K562 (cell line): Measurements from ENCODE around the gene FHIT. TPM values are rescaled to one million over a fixed set of nuclear protein-coding genes. Genes with fewer than 3 reads are reported as not detected.

ENCODE experiments used
- ATAC-seq: fragments of 200-7000 bp; cut with Tn5 transposase; 3 replicates; pipeline ENCODE4 v1.9.1; 2020; ENCODE audit warnings: moderate library complexity
- BruUV-seq: library from RNA; stranded (reverse); fragments of 400-500 nt; replicated peaks from 2 replicates; lab custom pipeline; 2021; lab: Mats Ljungman, UMichigan
- CTCF ChIA-PET: fragments of 300-600 bp; formaldehyde crosslinking; extraction: SDS; loops from one replicate; lab custom pipeline; 2021; ENCODE audit warnings: low intra/inter-chr PET ratio; lab: Yijun Ruan, JAX
- POLR2A ChIA-PET: fragments of 300-600, 350-650 bp; sonication (Branson Sonifier 250); formaldehyde crosslinking; extraction: SDS; loops from one replicate; lab custom pipeline; 2021; ENCODE audit warnings: antibody characterized with exemption, inconsistent platforms; lab: Yijun Ruan, JAX
- DNase-seq, 4 experiments: peaks; one replicate each; pipeline versions ENCODE4 v3.0.0 to v3.0.0-alpha.2; 2011 to 2018; ENCODE audit warnings: low spot score in 3 of 4, mixed read lengths in 3 of 4; ENCODE audit errors: extremely low read depth in 1 of 4
- FAIRE-seq: peaks from 2 replicates; lab custom pipeline; 2011; peaks lifted over from hg19 to GRCh38; lab: Jason Lieb, UNC
- H2AFZ ChIP-seq: 2 replicates; pipeline ENCODE4 v1.6.0; 2011; ENCODE audit warnings: low read depth, low read length, control low read depth, inconsistent platforms
- H3K27ac ChIP-seq: fragments of 200-600 bp; 3 replicates; pipeline ENCODE4 v1.8.0; 2011; ENCODE audit warnings: low read depth, mild to moderate bottlenecking, control low read depth, inconsistent platforms, low read length, moderate library complexity, mixed read lengths; ENCODE audit errors: extremely low read depth
- H3K27me3 ChIP-seq, 2 experiments: fragments of 300-600 bp in 1 of 2; 2 replicates in 1 of 2; 3 replicates in 1 of 2; pipeline versions ENCODE4 v1.6.0 to v1.8.0; 2011; ENCODE audit warnings: inconsistent platforms in 2 of 2, low read length in 2 of 2, mild to moderate bottlenecking in 1 of 2, mixed read lengths in 1 of 2, moderate library complexity in 1 of 2; ENCODE audit not compliant: control insufficient read depth in 2 of 2, insufficient read depth in 2 of 2
- H3K36me3 ChIP-seq: fragments of 300-600 bp; 3 replicates; pipeline ENCODE4 v1.8.0; 2011; ENCODE audit warnings: mild to moderate bottlenecking, low read length, inconsistent platforms; ENCODE audit not compliant: control insufficient read depth, insufficient read depth
- H3K4me1 ChIP-seq, 2 experiments: fragments of 200-600 bp in 1 of 2; replicated peaks in 1 of 2; 2 replicates in 1 of 2; 3 replicates in 1 of 2; pipeline versions ENCODE4 v1.5.1 to v1.8.0; 2011; ENCODE audit warnings: inconsistent platforms in 2 of 2, low read length in 2 of 2, mild to moderate bottlenecking in 1 of 2, mixed read lengths in 1 of 2, moderate library complexity in 1 of 2; ENCODE audit not compliant: control insufficient read depth in 2 of 2, insufficient read depth in 2 of 2
- H3K4me2 ChIP-seq: 2 replicates; pipeline ENCODE4 v1.6.1; 2011; ENCODE audit warnings: low read length, control low read depth, inconsistent platforms, mixed read lengths; ENCODE audit not compliant: insufficient read depth
- H3K4me3 ChIP-seq: fragments of 200-600 bp; sonication (generic), shearing (Covaris generic); 2 replicates; pipeline ENCODE4 v1.5.1; 2016; ENCODE audit warnings: control low read depth, inconsistent platforms
- H3K79me2 ChIP-seq: fragments of 200-600 bp; 3 replicates; pipeline ENCODE4 v1.8.0; 2011; ENCODE audit warnings: low read length, inconsistent platforms; ENCODE audit not compliant: control insufficient read depth, insufficient read depth
- H3K9ac ChIP-seq, 2 experiments: 2 replicates each; pipeline versions ENCODE4 v1.6.0 to v1.6.1; 2011; ENCODE audit warnings: low read depth in 2 of 2, low read length in 2 of 2, control low read depth in 1 of 2, inconsistent platforms in 1 of 2, mild to moderate bottlenecking in 1 of 2, mixed read lengths in 1 of 2; ENCODE audit not compliant: insufficient read depth in 1 of 2
- H3K9me1 ChIP-seq: one replicate; pipeline ENCODE4 v1.6.0; 2011; ENCODE audit warnings: inconsistent platforms, mild to moderate bottlenecking, low read length, moderate library complexity; ENCODE audit not compliant: control insufficient read depth, insufficient read depth
- H3K9me3 ChIP-seq: replicated peaks from 2 replicates; pipeline ENCODE4 v1.5.1; 2011; ENCODE audit warnings: low read depth, low read length, inconsistent platforms; ENCODE audit not compliant: control insufficient read depth, insufficient read depth
- H4K20me1 ChIP-seq: replicated peaks from 2 replicates; pipeline ENCODE4 v1.6.1; 2011; ENCODE audit warnings: low read length, inconsistent platforms, mixed read lengths; ENCODE audit not compliant: control insufficient read depth, insufficient read depth
- DIDO1 ChIP-seq: fragments of 450-650 bp; IDR thresholded peaks from 2 replicates; pipeline ENCODE4 v1.6.1; 2016; ENCODE audit warnings: low read depth, missing biosample characterization, missing genetic modification characterization
- GTF2A2 ChIP-seq: IDR thresholded peaks from 2 replicates; pipeline ENCODE4 v1.6.1; 2016; ENCODE audit warnings: mild to moderate bottlenecking, missing genetic modification characterization, missing compliant biosample characterization
- KAT7 ChIP-seq: sonication (generic); formaldehyde crosslinking; IDR thresholded peaks from 2 replicates; pipeline ENCODE4 v1.8.0; 2022; ENCODE audit warnings: missing genetic modification reagents, mild to moderate bottlenecking, borderline replicate concordance
- KDM1A ChIP-seq, 2 experiments: fragments of 450-650 bp; IDR thresholded peaks; 2 replicates each; pipeline ENCODE4 v1.6.1; 2016; ENCODE audit warnings: mild to moderate bottlenecking in 2 of 2
- NR3C1 ChIP-seq: sonication (generic); formaldehyde crosslinking; IDR thresholded peaks from 2 replicates; pipeline ENCODE4 v1.8.1; 2022; ENCODE audit warnings: missing genetic modification reagents
- SRSF3 ChIP-seq: fragments of 200-400 bp; formaldehyde crosslinking; IDR thresholded peaks from 2 replicates; pipeline ENCODE4 v1.6.1; 2016; ENCODE audit warnings: mild to moderate bottlenecking, low read length, moderate library complexity; ENCODE audit not compliant: insufficient read depth
- ZNF589 ChIP-seq: fragments of 200-800 bp; sonication (Bioruptor generic); IDR thresholded peaks from 2 replicates; pipeline ENCODE4 v1.6.1; 2016; ENCODE audit warnings: low read depth, missing genetic modification characterization, missing compliant biosample characterization
- whole genome bisulfite sequencing: fragments of 100-300 bp; shearing (Covaris generic); methylation state at CpG from one replicate; pipeline ENCODE4 v1.1.6; 2016; ENCODE audit warnings: low coverage, mixed read lengths; ENCODE audit not compliant: insufficient coverage; ENCODE audit errors: missing lambda C conversion rate; 5-methylcytosine and 5-hydroxymethylcytosine counted together
- in situ Hi-C: fragments of 300-500 bp; cut with MboI; formaldehyde crosslinking; loops from 4 replicates; pipeline ENCODE4 v1.15.0; 2018; ENCODE audit warnings: inconsistent platforms, mixed read lengths
- intact Hi-C: fragments of 100-400 bp; cut with micrococcal nuclease; formaldehyde crosslinking; loops from 2 replicates; pipeline ENCODE4 v1.14.2; 2022
- polyA plus RNA-seq, 8 experiments: library from polyadenylated mRNA; depleted of rRNA in 4 of 8; stranded (reverse) in 5 of 8; unstranded in 3 of 8; fragments of >200 nt; fragmentation: Nextera tagmentation in 2 of 8; fragmentation: Illumina TruSeq in 1 of 8; extraction: Ambion mirVana in 2 of 8; extraction: Trizol in 1 of 8; gene quantifications; 2 replicates each; pipeline versions ENCODE4 v1.2.1 to v1.2.3, GENCODE V29; 2011 to 2014; ENCODE audit warnings: inconsistent platforms in 1 of 8, missing spikeins in 1 of 8
- total RNA-seq, 7 experiments: library from RNA; depleted of rRNA in 6 of 7; stranded (reverse); fragments of >200 nt in 6 of 7; fragmentation: Illumina TruSeq in 2 of 7; extraction: Trizol in 2 of 7; gene quantifications; 2 replicates each; pipeline versions ENCODE4 v1.2.1 to v1.2.3, GENCODE V29; 2011 to 2021; ENCODE audit warnings: low replicate concordance in 1 of 7
- TF ChIP-seq, protein P1 (sequence below): fragments of 150-350 bp; conservative IDR thresholded peaks from 2 replicates; pipeline ENCODE4 v1.6.1; 2014; ENCODE audit warnings: low read length
- TF ChIP-seq, protein P2 (sequence below), 2 experiments: fragments of 450-650 bp; IDR thresholded peaks; 2 replicates each; pipeline ENCODE4 v1.6.1; 2018; ENCODE audit warnings: mild to moderate bottlenecking in 2 of 2, low read depth in 1 of 2; ENCODE audit not compliant: partially characterized antibody in 2 of 2

The FHIT gene
- total and polyA plus RNA-seq, 9 of the 15 experiments (the other 6 are each of a cell fraction or from before 2014, with no cell fraction given) = 1.7 to 9.1 (median 4.3) TPM

DNA sequence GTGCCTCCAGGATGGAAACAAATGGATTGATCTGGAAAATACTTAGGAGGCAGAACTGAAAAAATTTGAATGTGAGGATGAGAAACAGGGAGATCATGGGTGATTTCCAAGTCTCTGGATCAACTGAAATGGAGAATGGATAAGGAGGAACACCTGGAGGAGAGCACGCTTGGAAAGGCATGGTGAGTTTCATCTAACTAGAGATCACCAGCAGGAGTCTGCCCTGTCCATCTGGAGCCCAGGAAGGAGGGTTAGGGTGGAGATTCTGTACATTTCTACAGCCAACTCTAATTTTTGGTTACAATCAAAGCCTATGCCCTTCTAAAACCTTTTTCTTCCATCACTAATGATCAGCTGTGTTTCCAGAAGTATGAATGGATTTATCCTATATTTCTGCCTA lies 1205.6 kb downstream of the FHIT start:
- WGBS = 50% methylated on average over 1 of the region's 1 CpG

More for the DNA sequence above, 1205.6 kb downstream of the FHIT start:
- TF ChIP-seq ZNF589 (no peak), KAT7 (CRISPR knock-in tag) (no peak), NR3C1 (CRISPR knock-in tag) (no peak), GTF2A2 (no peak), SRSF3 (no peak), KDM1A (IDR thresholded peaks at IDR 0.05) (no peak), DIDO1 (tag) (no peak)
- TF ChIP-seq, protein P1, sequence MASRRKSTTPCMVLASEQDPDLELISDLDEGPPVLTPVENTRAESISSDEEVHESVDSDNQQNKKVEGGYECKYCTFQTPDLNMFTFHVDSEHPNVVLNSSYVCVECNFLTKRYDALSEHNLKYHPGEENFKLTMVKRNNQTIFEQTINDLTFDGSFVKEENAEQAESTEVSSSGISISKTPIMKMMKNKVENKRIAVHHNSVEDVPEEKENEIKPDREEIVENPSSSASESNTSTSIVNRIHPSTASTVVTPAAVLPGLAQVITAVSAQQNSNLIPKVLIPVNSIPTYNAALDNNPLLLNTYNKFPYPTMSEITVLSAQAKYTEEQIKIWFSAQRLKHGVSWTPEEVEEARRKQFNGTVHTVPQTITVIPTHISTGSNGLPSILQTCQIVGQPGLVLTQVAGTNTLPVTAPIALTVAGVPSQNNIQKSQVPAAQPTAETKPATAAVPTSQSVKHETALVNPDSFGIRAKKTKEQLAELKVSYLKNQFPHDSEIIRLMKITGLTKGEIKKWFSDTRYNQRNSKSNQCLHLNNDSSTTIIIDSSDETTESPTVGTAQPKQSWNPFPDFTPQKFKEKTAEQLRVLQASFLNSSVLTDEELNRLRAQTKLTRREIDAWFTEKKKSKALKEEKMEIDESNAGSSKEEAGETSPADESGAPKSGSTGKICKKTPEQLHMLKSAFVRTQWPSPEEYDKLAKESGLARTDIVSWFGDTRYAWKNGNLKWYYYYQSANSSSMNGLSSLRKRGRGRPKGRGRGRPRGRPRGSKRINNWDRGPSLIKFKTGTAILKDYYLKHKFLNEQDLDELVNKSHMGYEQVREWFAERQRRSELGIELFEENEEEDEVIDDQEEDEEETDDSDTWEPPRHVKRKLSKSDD = no peak
- TF ChIP-seq, protein P2, sequence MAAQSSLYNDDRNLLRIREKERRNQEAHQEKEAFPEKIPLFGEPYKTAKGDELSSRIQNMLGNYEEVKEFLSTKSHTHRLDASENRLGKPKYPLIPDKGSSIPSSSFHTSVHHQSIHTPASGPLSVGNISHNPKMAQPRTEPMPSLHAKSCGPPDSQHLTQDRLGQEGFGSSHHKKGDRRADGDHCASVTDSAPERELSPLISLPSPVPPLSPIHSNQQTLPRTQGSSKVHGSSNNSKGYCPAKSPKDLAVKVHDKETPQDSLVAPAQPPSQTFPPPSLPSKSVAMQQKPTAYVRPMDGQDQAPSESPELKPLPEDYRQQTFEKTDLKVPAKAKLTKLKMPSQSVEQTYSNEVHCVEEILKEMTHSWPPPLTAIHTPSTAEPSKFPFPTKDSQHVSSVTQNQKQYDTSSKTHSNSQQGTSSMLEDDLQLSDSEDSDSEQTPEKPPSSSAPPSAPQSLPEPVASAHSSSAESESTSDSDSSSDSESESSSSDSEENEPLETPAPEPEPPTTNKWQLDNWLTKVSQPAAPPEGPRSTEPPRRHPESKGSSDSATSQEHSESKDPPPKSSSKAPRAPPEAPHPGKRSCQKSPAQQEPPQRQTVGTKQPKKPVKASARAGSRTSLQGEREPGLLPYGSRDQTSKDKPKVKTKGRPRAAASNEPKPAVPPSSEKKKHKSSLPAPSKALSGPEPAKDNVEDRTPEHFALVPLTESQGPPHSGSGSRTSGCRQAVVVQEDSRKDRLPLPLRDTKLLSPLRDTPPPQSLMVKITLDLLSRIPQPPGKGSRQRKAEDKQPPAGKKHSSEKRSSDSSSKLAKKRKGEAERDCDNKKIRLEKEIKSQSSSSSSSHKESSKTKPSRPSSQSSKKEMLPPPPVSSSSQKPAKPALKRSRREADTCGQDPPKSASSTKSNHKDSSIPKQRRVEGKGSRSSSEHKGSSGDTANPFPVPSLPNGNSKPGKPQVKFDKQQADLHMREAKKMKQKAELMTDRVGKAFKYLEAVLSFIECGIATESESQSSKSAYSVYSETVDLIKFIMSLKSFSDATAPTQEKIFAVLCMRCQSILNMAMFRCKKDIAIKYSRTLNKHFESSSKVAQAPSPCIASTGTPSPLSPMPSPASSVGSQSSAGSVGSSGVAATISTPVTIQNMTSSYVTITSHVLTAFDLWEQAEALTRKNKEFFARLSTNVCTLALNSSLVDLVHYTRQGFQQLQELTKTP (IDR thresholded peaks at IDR 0.05; ENCODE audit: low read depth in 1 of 2, partially characterized antibody in 2 of 2) = no peak
- TF ChIP-seq, all 486 proteins: peak for 0
- no peaks in the 10 kb centered on the region for H3K36me3 ChIP-seq
- H3K27ac ChIP-seq = no peak overlapping the region
- H2AFZ ChIP-seq = no peak overlapping the region
- H3K4me3 ChIP-seq = no peak overlapping the region
- H3K4me1 ChIP-seq = no peaks in the 10 kb centered on the region
- no peak for ATAC-seq
- no peak for DNase-seq
- H3K9me3 ChIP-seq = no peaks in the 10 kb centered on the region
- H3K9me1 ChIP-seq = no peaks in the 10 kb centered on the region
- FAIRE-seq = no peak
- no peak overlapping the region for H3K4me2 ChIP-seq
- ChIA-PET CTCF (no interaction called here), POLR2A (no interaction called here)
- H3K79me2 ChIP-seq = no peaks in the 10 kb centered on the region
- in situ Hi-C loops (no loop called here), intact Hi-C loops (no loop called here)
- BruUV-seq = no TSS peak
- no peaks in the 10 kb centered on the region for H4K20me1 ChIP-seq
- H3K27me3 ChIP-seq = no peaks in the 10 kb centered on the region
- no peak overlapping the region for H3K9ac ChIP-seq
